ENCODE results near the gene AOX1.
"Not testable (repeated sequence)": the region's sequence is repeated elsewhere in the genome, so short reads cannot be mapped to it uniquely, and the experiment has no call there.

The AOX1 gene

GRCh38 chr2:200703926-200704637 lies 118.3 kb downstream of the AOX1 start:
- no peak for DNase-seq

- DNase-seq: no peak
Observed at GRCh38 chr2:200705305-200706041, 119.7 kb downstream of the AOX1 start.

- no peak for DNase-seq
Observed at GRCh38 chr2:200708943-200709342, 123.1 kb downstream of the AOX1 start.

GRCh38 chr2:200713003-200713703 lies 127.3 kb downstream of the AOX1 start:
- peak; percentile 94 for DNase-seq

- no peak for DNase-seq
Observed at GRCh38 chr2:200713704-200714064, 127.9 kb downstream of the AOX1 start.

GRCh38 chr2:200715014-200715413 lies 129.2 kb downstream of the AOX1 start:
- not testable (repeated sequence) for DNase-seq

GRCh38 chr2:200716386-200716785 lies 130.6 kb downstream of the AOX1 start:
- no peak for DNase-seq
